Activated naive CD4-positive, alpha-beta T cell treated with anti-CD3 and anti-CD28 coated beads for 36 hours (primary cell): ENCODE data around the gene TCFL5. TPM values are rescaled to one million over a fixed set of nuclear protein-coding genes. Genes with fewer than 3 reads are reported as not detected.
"Not testable (repeated sequence)": the region's sequence is repeated elsewhere in the genome, so short reads cannot be mapped to it uniquely, and the experiment has no call there.

ENCODE experiments used
- CTCF ChIA-PET: fragments of 350-600 bp; sonication (Branson Sonifier 250); formaldehyde crosslinking; loops from one replicate; lab custom pipeline; 2021; ENCODE audit warnings: antibody characterized with exemption; lab: Charles Lee
- DNase-seq: peaks from one replicate; pipeline ENCODE4 v3.0.0-alpha.2; 2020
- H3K27ac Mint-ChIP-seq: one replicate; pipeline ENCODE4 v1.8.0; 2021; ENCODE audit warnings: mild to moderate bottlenecking, mixed read lengths
- H3K27me3 Mint-ChIP-seq: one replicate; pipeline ENCODE4 v1.8.0; 2021; ENCODE audit warnings: low read depth, mixed read lengths
- H3K36me3 Mint-ChIP-seq: one replicate; pipeline ENCODE4 v1.8.0; 2021; ENCODE audit warnings: low read depth, mixed read lengths
- H3K4me1 Mint-ChIP-seq: one replicate; pipeline ENCODE4 v1.8.0; 2021; ENCODE audit warnings: low read depth, mixed read lengths
- H3K4me3 Mint-ChIP-seq: one replicate; pipeline ENCODE4 v1.8.0; 2021; ENCODE audit warnings: mild to moderate bottlenecking, moderate library complexity, mixed read lengths
- H3K9me3 Mint-ChIP-seq: one replicate; pipeline ENCODE4 v1.8.0; 2021; ENCODE audit warnings: mixed read lengths
- intact Hi-C: fragments of 100-400 bp; cut with micrococcal nuclease; formaldehyde crosslinking; loops from one replicate; pipeline ENCODE4 v1.15.1; 2023
- total RNA-seq, 2 experiments: library from RNA; stranded (reverse); gene quantifications; one replicate each; pipeline ENCODE4 v1.2.3, GENCODE V29; 2021

The TCFL5 gene
- total RNA-seq, 2 experiments from 2014 or later, result 5.4 to 5.5 TPM

GRCh38 chr20:62858058-62858830 lies 3.4 kb downstream of the TCFL5 start:
- H3K27ac Mint-ChIP-seq, result no peak overlapping the region
- H3K4me3 Mint-ChIP-seq, result no peak overlapping the region
- CTCF ChIA-PET, result no interaction called here
- H3K9me3 Mint-ChIP-seq, result no peaks in the 10 kb centered on the region
- intact Hi-C loops, result no loop called here
- DNase-seq, result no peak
- H3K36me3 Mint-ChIP-seq, result peaks cover 14% of the 10 kb centered on the region
- H3K4me1 Mint-ChIP-seq, result peaks cover 24% of the 10 kb centered on the region
- no peaks in the 10 kb centered on the region for H3K27me3 Mint-ChIP-seq

- CTCF ChIA-PET, result interaction anchor here (1.2 to 1.3 kb wide), 2 partner anchors 10 to 49 kb away, joined by 5 to 6 read pairs; no protein-coding TSS in a partner anchor
- intact Hi-C loops, result no loop called here
- no peak overlapping the region for H3K27ac Mint-ChIP-seq
- H3K4me1 Mint-ChIP-seq, result peaks cover 19% of the 10 kb centered on the region
- H3K27me3 Mint-ChIP-seq, result no peaks in the 10 kb centered on the region
- H3K9me3 Mint-ChIP-seq, result no peaks in the 10 kb centered on the region
- DNase-seq, result no peak
- no peak overlapping the region for H3K4me3 Mint-ChIP-seq
- H3K36me3 Mint-ChIP-seq, result peaks cover 19% of the 10 kb centered on the region
Observed at GRCh38 chr20:62856931-62857619, 4.5 kb downstream of the TCFL5 start.

- H3K36me3 Mint-ChIP-seq, result peaks cover 24% of the 10 kb centered on the region
- no peak overlapping the region for H3K27ac Mint-ChIP-seq
- no peak overlapping the region for H3K4me3 Mint-ChIP-seq
- peaks cover 13% of the 10 kb centered on the region for H3K4me1 Mint-ChIP-seq
- no peaks in the 10 kb centered on the region for H3K9me3 Mint-ChIP-seq
- intact Hi-C loops, result no loop called here
- CTCF ChIA-PET, result interaction anchor here (0.6 kb wide), 1 partner anchor 381 kb away, joined by 3 read pairs; the partner anchor contains the start of gene BIRC7
- DNase-seq, result no peak
- no peaks in the 10 kb centered on the region for H3K27me3 Mint-ChIP-seq
Observed at GRCh38 chr20:62855120-62855519, 6.5 kb downstream of the TCFL5 start.

GRCh38 chr20:62854121-62854520 lies 7.5 kb downstream of the TCFL5 start:
- DNase-seq, result no peak
- peaks cover 5% of the 10 kb centered on the region for H3K4me1 Mint-ChIP-seq
- CTCF ChIA-PET, result interaction anchor here (1.0 kb wide), 1 partner anchor 22 kb away, joined by 3 read pairs; no protein-coding TSS in a partner anchor
- no peak overlapping the region for H3K27ac Mint-ChIP-seq
- no peaks in the 10 kb centered on the region for H3K27me3 Mint-ChIP-seq
- no peaks in the 10 kb centered on the region for H3K9me3 Mint-ChIP-seq
- intact Hi-C loops, result no loop called here
- H3K4me3 Mint-ChIP-seq, result no peak overlapping the region
- H3K36me3 Mint-ChIP-seq, result peaks cover 25% of the 10 kb centered on the region

GRCh38 chr20:62853304-62853703 lies 8.3 kb downstream of the TCFL5 start:
- H3K4me1 Mint-ChIP-seq, H3K9me3 Mint-ChIP-seq, H3K4me3 Mint-ChIP-seq, intact Hi-C loops, CTCF ChIA-PET, DNase-seq, H3K27me3 Mint-ChIP-seq, H3K27ac Mint-ChIP-seq: not testable (repeated sequence)
- peaks cover 22% of the 10 kb centered on the region for H3K36me3 Mint-ChIP-seq

- CTCF ChIA-PET, result no interaction called here
- intact Hi-C loops, result no loop called here
- no peaks in the 10 kb centered on the region for H3K4me1 Mint-ChIP-seq
Observed at GRCh38 chr20:62852841-62853240, 8.8 kb downstream of the TCFL5 start.

GRCh38 chr20:62852196-62852595 lies 9.4 kb downstream of the TCFL5 start:
- no peak overlapping the region for H3K4me3 Mint-ChIP-seq
- peaks cover 19% of the 10 kb centered on the region for H3K36me3 Mint-ChIP-seq
- no peaks in the 10 kb centered on the region for H3K4me1 Mint-ChIP-seq
- H3K27me3 Mint-ChIP-seq, result no peaks in the 10 kb centered on the region
- no peaks in the 10 kb centered on the region for H3K9me3 Mint-ChIP-seq
- intact Hi-C loops, result no loop called here
- CTCF ChIA-PET, result interaction anchor here (0.6 kb wide), 1 partner anchor 50 kb away, joined by 5 read pairs; no protein-coding TSS in a partner anchor
- DNase-seq, result no peak
- no peak overlapping the region for H3K27ac Mint-ChIP-seq

More at GRCh38 chr20:62852841-62853240, 8.8 kb downstream of the TCFL5 start:
- Mint-ChIP-seq H3K9me3 (no peaks in the 10 kb centered on the region), H3K36me3 (peaks cover 22% of the 10 kb centered on the region), H3K4me3 (no peak overlapping the region), H3K27ac (no peak overlapping the region), H3K27me3 (no peaks in the 10 kb centered on the region)
- no peak for DNase-seq

- Mint-ChIP-seq H3K36me3 (peaks cover 17% of the 10 kb centered on the region), H3K4me3 (no peak overlapping the region), H3K4me1 (no peaks in the 10 kb centered on the region), H3K9me3 (no peaks in the 10 kb centered on the region), H3K27ac (no peak overlapping the region), H3K27me3 (no peaks in the 10 kb centered on the region)
- CTCF ChIA-PET, result interaction anchor here (0.6 kb wide), 1 partner anchor 322 kb away, joined by 5 read pairs; no protein-coding TSS in a partner anchor
- no peak for DNase-seq
- intact Hi-C loops, result no loop called here
Observed at GRCh38 chr20:62850333-62850974, 11.2 kb downstream of the TCFL5 start.

- no peak for DNase-seq
- no peak overlapping the region for H3K27ac Mint-ChIP-seq
- CTCF ChIA-PET, result interaction anchor here (0.7 kb wide), 1 partner anchor 458 kb away, joined by 4 read pairs; no protein-coding TSS in a partner anchor
- intact Hi-C loops, result no loop called here
- H3K36me3 Mint-ChIP-seq, result peaks cover 19% of the 10 kb centered on the region
- no peaks in the 10 kb centered on the region for H3K9me3 Mint-ChIP-seq
- no peaks in the 10 kb centered on the region for H3K27me3 Mint-ChIP-seq
- no peaks in the 10 kb centered on the region for H3K4me1 Mint-ChIP-seq
- H3K4me3 Mint-ChIP-seq, result no peak overlapping the region
Observed at GRCh38 chr20:62849431-62849830, 12.2 kb downstream of the TCFL5 start.

GRCh38 chr20:62848917-62849316 lies 12.7 kb downstream of the TCFL5 start:
- DNase-seq, H3K4me1 Mint-ChIP-seq, intact Hi-C loops, H3K4me3 Mint-ChIP-seq, H3K27ac Mint-ChIP-seq, H3K27me3 Mint-ChIP-seq, H3K9me3 Mint-ChIP-seq: not testable (repeated sequence)
- H3K36me3 Mint-ChIP-seq, result peaks cover 19% of the 10 kb centered on the region
- CTCF ChIA-PET, result interaction anchor here (0.7 kb wide), 1 partner anchor 458 kb away, joined by 4 read pairs; no protein-coding TSS in a partner anchor

GRCh38 chr20:62846166-62846890 lies 15.3 kb downstream of the TCFL5 start:
- Mint-ChIP-seq H3K27ac (no peak overlapping the region), H3K9me3 (no peaks in the 10 kb centered on the region), H3K4me1 (no peaks in the 10 kb centered on the region), H3K27me3 (no peaks in the 10 kb centered on the region), H3K4me3 (no peak overlapping the region), H3K36me3 (peaks cover 11% of the 10 kb centered on the region)
- intact Hi-C loops, result no loop called here
- CTCF ChIA-PET, result interaction anchor here (0.6 to 1.6 kb wide), 5 partner anchors 11 to 184 kb away, joined by 3 to 6 read pairs (median 5); no protein-coding TSS in a partner anchor
- DNase-seq, result no peak
